HepG2 (cell line): ENCODE results near the gene FGF19. TPM values are rescaled to one million over a fixed set of nuclear protein-coding genes. Genes with fewer than 3 reads are reported as not detected.

ENCODE experiments used
- ATAC-seq: fragments of 200-7000 bp; cut with Tn5 transposase; 3 replicates; pipeline ENCODE4 v1.9.1; 2020; ENCODE audit warnings: mild to moderate bottlenecking, moderate library complexity
- BruUV-seq: library from RNA; stranded (reverse); fragments of 400-500 nt; replicated peaks from 2 replicates; lab custom pipeline; 2021; lab: Mats Ljungman, UMichigan
- CTCF ChIA-PET: fragments of 300-600 bp; formaldehyde crosslinking; extraction: SDS; loops from one replicate; lab custom pipeline; 2021; ENCODE audit warnings: low total read pairs, inconsistent platforms, low intra/inter-chr PET ratio; lab: Yijun Ruan, JAX
- POLR2A ChIA-PET: fragments of 350-600 bp; sonication (Branson Sonifier 250); formaldehyde crosslinking; loops from one replicate; lab custom pipeline; 2020; ENCODE audit warnings: antibody characterized with exemption, inconsistent platforms; lab: Yijun Ruan, JAX
- DNase-seq: peaks from one replicate; pipeline ENCODE4 v3.0.0-alpha.2; 2015; ENCODE audit warnings: low spot score
- FAIRE-seq: peaks from 3 replicates; lab custom pipeline; 2011; peaks lifted over from hg19 to GRCh38; lab: Jason Lieb, UNC
- H2AFZ ChIP-seq: one replicate; pipeline ENCODE4 v1.6.1; 2011; ENCODE audit warnings: low read length, inconsistent platforms
- H3K27ac ChIP-seq: fragments of 300-600 bp; 3 replicates; pipeline ENCODE4 v1.8.0; 2011; ENCODE audit warnings: mixed run types, mild to moderate bottlenecking, mixed read lengths, low read length, inconsistent platforms; ENCODE audit not compliant: insufficient read depth; ENCODE audit errors: extremely low read length
- H3K27me3 ChIP-seq, 2 experiments: fragments of 200-600 bp in 1 of 2; 2 replicates in 1 of 2; 3 replicates in 1 of 2; pipeline versions ENCODE4 v1.6.0 to v1.8.0; 2011; ENCODE audit warnings: low read length in 2 of 2, mild to moderate bottlenecking in 2 of 2, moderate library complexity in 2 of 2, inconsistent platforms in 1 of 2; ENCODE audit not compliant: insufficient read depth in 2 of 2, control insufficient read depth in 1 of 2
- H3K36me3 ChIP-seq, 2 experiments: fragments of 200-600 bp in 1 of 2; replicated peaks in 1 of 2; 2 replicates in 1 of 2; 3 replicates in 1 of 2; pipeline versions ENCODE4 v1.5.1 to v1.8.0; 2011; ENCODE audit warnings: low read length in 2 of 2, inconsistent platforms in 1 of 2; ENCODE audit not compliant: insufficient read depth in 2 of 2, control insufficient read depth in 1 of 2
- H3K4me1 ChIP-seq: 2 replicates; pipeline ENCODE4 v1.5.1; 2012; ENCODE audit warnings: low read length, inconsistent platforms; ENCODE audit not compliant: insufficient read depth
- H3K4me2 ChIP-seq: 2 replicates; pipeline ENCODE4 v1.6.0; 2011; ENCODE audit warnings: low read depth, low read length, inconsistent platforms
- H3K4me3 ChIP-seq, 3 experiments: fragments of 200-600 bp in 1 of 3; sonication (generic), shearing (Covaris generic) in 1 of 3; replicated peaks in 1 of 3; 2 replicates each; pipeline ENCODE4 v1.5.1; 2011 to 2016; ENCODE audit warnings: low read length in 3 of 3, inconsistent platforms in 2 of 3, low read depth in 2 of 3, mild to moderate bottlenecking in 2 of 3, control low read depth in 1 of 3, mixed read lengths in 1 of 3; ENCODE audit not compliant: insufficient read depth in 1 of 3
- H3K79me2 ChIP-seq: one replicate; pipeline ENCODE4 v1.6.1; 2011; ENCODE audit warnings: low read length, inconsistent platforms; ENCODE audit not compliant: insufficient read depth
- H3K9ac ChIP-seq: 2 replicates; pipeline ENCODE4 v1.6.0; 2011; ENCODE audit warnings: mild to moderate bottlenecking, low read depth, low read length, inconsistent platforms; ENCODE audit not compliant: insufficient read depth
- H3K9me3 ChIP-seq: 2 replicates; pipeline ENCODE4 v1.5.1; 2012; ENCODE audit warnings: mild to moderate bottlenecking, low read length
- H4K20me1 ChIP-seq: 2 replicates; pipeline ENCODE4 v1.6.0; 2011; ENCODE audit warnings: inconsistent platforms, mild to moderate bottlenecking, low read length, moderate library complexity; ENCODE audit not compliant: insufficient read depth
- BORCS8-MEF2B ChIP-seq: sonication (generic); formaldehyde crosslinking; IDR thresholded peaks from 2 replicates; pipeline ENCODE4 v1.8.0; 2022; ENCODE audit warnings: mild to moderate bottlenecking, missing genetic modification reagents
- CEBPG ChIP-seq: IDR thresholded peaks from 2 replicates; pipeline ENCODE4 v1.6.1; 2016
- TFE3 ChIP-seq: IDR thresholded peaks from 2 replicates; pipeline ENCODE4 v1.6.1; 2016
- ZBTB33 ChIP-seq: sonication (generic); formaldehyde crosslinking; IDR thresholded peaks from 2 replicates; pipeline ENCODE4 v1.4.0; 2020; ENCODE audit warnings: missing genetic modification reagents
- WGBS: methylation state at CpG from one replicate; pipeline ENCODE4 v1.1.6; 2017; ENCODE audit warnings: low lambda C conversion rate; 5-methylcytosine and 5-hydroxymethylcytosine counted together
- in situ Hi-C: cut with HindIII; loops from 2 replicates; pipeline ENCODE4 v1.10.0; 2017; ENCODE audit warnings: low pct_unique_long_range_greater_than_20kb; ENCODE audit not compliant: extremely low pct_ligation_motif_present
- intact Hi-C: fragments of 100-400 bp; cut with micrococcal nuclease; formaldehyde crosslinking; loops from one replicate; pipeline ENCODE4 v1.10.0; 2022; ENCODE audit not compliant: unreplicated experiment
- polyA plus RNA-seq, 8 experiments: library from polyadenylated mRNA; depleted of rRNA in 3 of 8; stranded (reverse) in 7 of 8; unstranded in 1 of 8; fragments of >200 nt; fragmentation: Illumina TruSeq in 4 of 8; extraction: Trizol in 4 of 8; gene quantifications; 2 replicates each; pipeline versions ENCODE4 v1.2.1 to v1.2.3, GENCODE V29; 2011 to 2016; ENCODE audit warnings: low read depth in 4 of 8, missing spikeins in 1 of 8, mixed read lengths in 1 of 8; ENCODE audit not compliant: insufficient read depth in 1 of 8
- total RNA-seq, 5 experiments: library from RNA; depleted of rRNA; stranded (reverse); fragments of >200 nt; fragmentation: Illumina TruSeq; extraction: Trizol; gene quantifications; 2 replicates each; pipeline ENCODE4 v1.2.3, GENCODE V29; 2016; ENCODE audit warnings: low read depth in 1 of 5

Gene FGF19
- total and polyA plus RNA-seq, 2 of the 13 experiments (the other 11 are each of a cell fraction or from before 2014, with no cell fraction given): 0.07 TPM; not detected in 1

- DNase-seq (no peak), FAIRE-seq (no peak), ATAC-seq (no peak)
- ChIA-PET CTCF (no interaction called here), POLR2A (no interaction called here)
- Histone ChIP-seq H3K79me2 (no peaks in the 10 kb centered on the region), H3K36me3 (no peaks in the 10 kb centered on the region), H3K27ac (no peak overlapping the region), H3K4me3 (no peak overlapping the region), H2AFZ (no peak overlapping the region), H3K27me3 (peaks cover 0 to 30% of the 10 kb centered on the region in 2 experiments; a peak in 4 of 5 replicates), H4K20me1 (no peaks in the 10 kb centered on the region), H3K9me3 (no peaks in the 10 kb centered on the region), H3K4me1 (no peaks in the 10 kb centered on the region), H3K4me2 (no peak overlapping the region), H3K9ac (no peak overlapping the region)
- no peak for TF ChIP-seq TFE3 (CRISPR knock-in tag)
- no peak for TF ChIP-seq BORCS8-MEF2B (CRISPR knock-in tag)
- WGBS: 67% methylated on average over 11 of the region's 19 CpGs
- in situ Hi-C loops: loop anchor here (10.0 kb wide), 1 partner anchor 479 kb away; no protein-coding TSS in a partner anchor
- intact Hi-C loops: no loop called here
- no TSS peak for BruUV-seq
Measured at GRCh38 chr11:69715446-69715845, 11.6 kb upstream of the FGF19 start.

GRCh38 chr11:69711822-69712801 lies 8.3 kb upstream of the FGF19 start:
- Histone ChIP-seq H3K4me2 (no peak overlapping the region), H3K4me3 (no peak overlapping the region), H3K27me3 (peaks cover 0 to 3% of the 10 kb centered on the region in 2 experiments; a peak in 2 of 5 replicates), H3K79me2 (no peaks in the 10 kb centered on the region), H3K36me3 (no peaks in the 10 kb centered on the region), H3K9me3 (no peaks in the 10 kb centered on the region), H4K20me1 (no peaks in the 10 kb centered on the region), H3K4me1 (peaks cover 28% of the 10 kb centered on the region), H2AFZ (no peak overlapping the region), H3K9ac (no peak overlapping the region), H3K27ac (no peak overlapping the region)
- intact Hi-C loops: no loop called here
- WGBS: 65% methylated on average over 16 of the region's 28 CpGs
- DNase-seq: no peak
- ATAC-seq: no peak
- ChIA-PET CTCF (no interaction called here), POLR2A (no interaction called here)
- TF ChIP-seq CEBPG (no peak), ZBTB33 (CRISPR knock-in tag) (peak; percentile 95)
- no peak for FAIRE-seq
- BruUV-seq: no TSS peak
- in situ Hi-C loops: loop anchor here (10.0 kb wide), 1 partner anchor 483 kb away; no protein-coding TSS in a partner anchor
